NB4 (cell line): ENCODE measurements around the gene TAOK1.

ENCODE experiments used
- DNase-seq: peaks from one replicate; pipeline ENCODE4 v3.0.0; 2010; ENCODE audit warnings: low read depth
- H3K4me3 ChIP-seq: one replicate; pipeline ENCODE4 v1.5.1; 2011; ENCODE audit warnings: mild to moderate bottlenecking, low read depth, low read length, moderate library complexity
- CTCF ChIP-seq: IDR thresholded peaks from one replicate; pipeline ENCODE4 v1.5.1; 2012; ENCODE audit warnings: low read depth, low read length
- MAX ChIP-seq: IDR thresholded peaks from 2 replicates; pipeline ENCODE4 v1.6.1; 2011; ENCODE audit warnings: low read depth, low read length
- MYC ChIP-seq: IDR thresholded peaks from 2 replicates; pipeline ENCODE4 v1.6.1; 2011; ENCODE audit warnings: low read depth, low read length
- POLR2A ChIP-seq: IDR thresholded peaks from 2 replicates; pipeline ENCODE4 v1.6.1; 2011; ENCODE audit warnings: mild to moderate bottlenecking; ENCODE audit not compliant: insufficient read length; ENCODE audit errors: extremely low read depth

The TAOK1 gene

GRCh38 chr17:29559640-29560039 is 169.5 kb downstream of the TAOK1 start:
- no peak for DNase-seq
- no peak for TF ChIP-seq MYC
- no peak for TF ChIP-seq CTCF
- TF ChIP-seq MAX = no peak
- no peak for TF ChIP-seq POLR2A
- H3K4me3 ChIP-seq = no peak overlapping the region

- TF ChIP-seq MYC (no peak), CTCF (no peak), POLR2A (no peak), MAX (no peak)
- H3K4me3 ChIP-seq = no peak overlapping the region
- peak; percentile 54 for DNase-seq
Measured at GRCh38 chr17:29560316-29560715, 170.2 kb downstream of the TAOK1 start.

GRCh38 chr17:29561554-29562517 is 171.7 kb downstream of the TAOK1 start:
- DNase-seq = no peak
- H3K4me3 ChIP-seq = no peak overlapping the region
- TF ChIP-seq CTCF (no peak), MYC (no peak), POLR2A (no peak), MAX (no peak)

DNA sequence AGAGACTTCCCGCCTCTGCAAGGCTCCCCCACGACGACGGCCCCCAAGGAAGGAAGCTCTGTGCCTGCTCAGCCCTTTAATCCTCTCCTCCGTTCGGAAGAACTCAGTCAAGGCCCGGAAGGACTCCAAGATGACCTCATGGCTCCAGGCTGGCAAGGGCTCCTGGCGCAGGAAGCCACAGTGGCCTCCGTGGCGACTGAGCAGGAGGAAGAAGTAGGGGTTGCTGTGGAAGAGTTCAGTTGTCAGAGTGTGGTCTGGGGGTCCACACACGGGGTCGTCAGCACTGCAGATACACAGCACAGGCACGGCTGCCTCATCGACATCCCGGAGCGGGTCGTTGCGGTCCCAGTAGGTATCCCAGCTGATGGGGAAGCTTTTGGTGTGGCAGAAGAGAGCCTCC is 172.5 kb downstream of the TAOK1 start:
- TF ChIP-seq MYC = no peak
- no peak for TF ChIP-seq MAX
- TF ChIP-seq CTCF = no peak
- no peak for TF ChIP-seq POLR2A
- no peak for DNase-seq
- no peak overlapping the region for H3K4me3 ChIP-seq

DNA sequence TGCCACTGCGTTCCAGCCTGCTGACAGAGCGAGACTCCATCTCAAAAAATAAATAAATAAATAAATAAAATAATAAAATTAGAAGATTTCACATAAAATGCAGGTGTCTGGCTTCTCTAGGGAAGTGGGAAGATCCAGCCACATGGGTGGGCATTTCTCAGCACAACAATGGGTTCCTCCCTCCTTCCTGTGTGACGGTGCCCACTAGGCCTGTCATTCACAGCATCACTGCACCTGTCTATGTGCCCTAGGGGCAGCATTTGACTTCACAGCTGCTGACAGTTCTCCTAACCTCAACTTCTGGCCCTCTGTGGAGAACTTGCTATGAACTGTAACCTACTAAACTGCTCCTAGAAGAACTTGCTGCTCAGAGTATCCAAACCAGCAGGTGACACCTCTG is 173.7 kb downstream of the TAOK1 start:
- no peak for TF ChIP-seq MAX
- no peak for TF ChIP-seq CTCF
- no peak for TF ChIP-seq POLR2A
- no peak for TF ChIP-seq MYC
- H3K4me3 ChIP-seq = no peak overlapping the region
- DNase-seq = no peak
